Fibroblast of skin of left biceps (primary cell): ENCODE results near the gene ANG.
"Not testable (repeated sequence)": the region's sequence is repeated elsewhere in the genome, so short reads cannot be mapped to it uniquely, and the experiment has no call there.

Experiments
- DNase-seq, 2 experiments: peaks; one replicate each; pipeline ENCODE4 v3.0.0-alpha.2; 2013; ENCODE audit warnings: low read depth in 2 of 2

Gene ANG

DNA sequence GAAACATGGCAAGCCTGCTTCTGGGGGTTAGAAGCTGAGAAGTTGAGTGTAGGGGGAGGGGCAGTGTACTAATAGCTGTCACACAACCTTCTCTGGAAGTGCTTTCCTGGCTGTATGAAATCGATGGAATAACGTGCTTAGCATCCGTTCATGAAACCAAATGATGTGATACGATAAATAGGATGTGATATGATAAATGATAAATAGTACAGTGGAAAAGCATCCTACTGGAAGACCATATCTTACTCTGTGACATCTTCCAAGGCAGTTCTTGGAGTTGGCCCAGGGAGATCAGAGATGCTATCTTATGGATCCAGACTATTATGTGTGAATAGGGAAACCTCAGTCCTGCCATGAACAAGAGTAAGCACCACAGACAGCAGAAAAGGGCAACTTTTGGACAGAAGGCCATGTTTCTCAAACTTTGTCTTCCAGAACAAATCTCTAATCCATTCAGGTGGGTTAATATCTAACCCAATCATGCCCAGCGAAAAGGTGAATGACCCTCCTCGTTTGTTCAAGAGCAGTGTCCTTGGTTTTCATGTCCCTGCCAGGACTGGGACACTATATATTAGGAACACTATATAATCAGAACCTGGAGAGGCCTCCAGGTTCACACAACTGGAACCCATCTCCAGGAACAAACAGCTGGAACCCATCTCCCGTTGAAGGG lies at the start of gene ANG:
Gene ANG (plus strand): TSS at position 598 of the 673 bp plus-strand sequence. CDS start 4,801 bp downstream, outside the sequence.
- DNase-seq: no peak

DNA sequence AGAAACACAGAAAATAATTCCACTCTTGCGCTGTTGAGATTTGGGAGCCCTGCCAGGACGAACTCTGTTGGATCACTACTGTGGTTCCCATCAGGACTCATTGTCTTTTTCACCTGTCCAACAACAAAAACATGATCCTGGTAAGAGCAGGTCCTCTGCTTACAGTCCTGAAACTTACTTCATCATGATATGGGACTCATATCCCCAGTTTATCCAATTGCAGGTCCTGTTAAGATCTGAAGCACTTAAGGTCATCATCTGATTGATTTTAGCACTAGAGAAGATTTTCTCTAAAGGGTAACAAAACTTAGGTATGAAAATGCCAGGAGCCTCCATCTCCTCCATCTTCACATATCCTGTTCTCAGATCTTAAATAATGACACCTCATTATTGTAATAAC lies 47.0 kb upstream of the ANG start, which contains the start of gene OR6S1:
Gene OR6S1 (minus strand): TSS at position 101 of the 400 bp plus-strand sequence. CDS start 0 bp downstream, at position 101.
- no peak for DNase-seq

DNA sequence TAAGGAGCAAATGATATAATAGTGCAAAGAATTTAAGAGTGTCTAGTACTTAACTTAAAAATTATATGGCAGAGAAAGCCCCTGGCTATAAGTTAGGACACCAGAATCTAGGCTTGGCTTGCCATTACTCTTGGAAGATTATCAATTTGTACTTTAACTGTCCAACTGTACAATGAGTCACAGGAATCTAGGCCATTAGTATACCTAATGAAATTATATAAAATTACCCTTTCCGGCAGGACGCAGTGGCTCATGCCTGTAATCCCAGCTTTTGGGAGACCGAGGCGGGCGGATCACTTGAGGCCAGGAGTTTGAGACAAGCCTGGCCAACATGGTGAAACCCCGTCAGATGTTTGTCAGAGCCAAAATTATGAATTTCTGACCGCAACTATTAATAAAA lies 46.4 kb upstream of the ANG start:
- no peak for DNase-seq

DNA sequence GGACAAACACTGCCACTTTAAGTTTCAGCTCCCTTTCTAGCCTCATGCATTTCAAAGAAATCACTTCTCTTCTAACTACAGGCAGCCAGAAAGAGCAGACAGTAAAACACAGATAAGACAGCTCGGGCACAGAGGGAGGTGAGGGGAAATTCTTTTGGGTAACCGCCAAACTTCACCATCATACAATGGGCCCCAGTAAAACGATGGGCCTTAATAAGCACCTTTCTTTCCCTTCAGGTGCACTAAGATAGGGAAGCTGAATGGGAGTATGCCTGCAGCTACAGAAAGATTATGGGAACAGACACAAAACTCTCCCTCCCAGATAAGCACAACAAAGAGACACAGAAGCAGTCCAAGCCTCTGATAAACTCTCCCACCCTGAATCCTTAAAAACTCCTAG lies 45.8 kb upstream of the ANG start:
- DNase-seq: not testable (repeated sequence)

DNA sequence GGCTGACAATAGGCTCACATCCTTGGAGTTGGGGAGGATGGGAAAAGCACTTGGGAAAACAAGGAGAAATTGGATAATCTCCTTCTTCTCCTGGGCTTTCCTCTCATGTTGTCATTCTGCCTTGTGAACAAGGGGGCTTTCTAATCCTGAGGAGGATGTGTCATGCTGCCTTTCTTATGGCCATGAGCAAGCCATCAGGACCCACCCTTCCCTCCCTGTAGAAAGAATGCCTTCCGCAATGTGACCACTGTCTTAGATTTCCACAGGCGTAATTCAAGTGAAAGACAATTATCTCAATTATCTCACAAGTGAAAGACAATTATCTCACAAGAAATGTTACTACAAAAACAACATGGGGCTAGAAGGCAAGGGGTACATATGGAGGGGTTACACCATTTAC lies 44.0 kb upstream of the ANG start:
- DNase-seq: no peak

DNA sequence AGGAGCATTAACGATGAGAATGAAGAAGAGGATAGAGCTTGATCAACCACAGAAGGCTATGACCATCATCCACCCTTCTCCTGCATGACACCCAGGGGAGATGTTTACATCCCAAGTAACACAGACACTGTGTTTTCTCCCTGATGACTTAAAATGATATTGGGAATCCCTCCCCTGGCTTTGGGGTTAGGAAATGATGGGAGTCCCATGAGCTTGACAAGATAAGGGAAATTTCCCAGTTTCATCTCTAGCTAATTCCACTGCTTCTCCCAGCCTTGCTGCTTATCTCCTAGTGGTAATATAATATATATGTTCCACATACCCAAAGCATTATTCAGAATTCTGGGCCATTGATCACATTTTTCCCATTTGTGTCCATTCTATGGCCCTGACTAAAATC lies 43.1 kb upstream of the ANG start:
- DNase-seq: no peak

DNA sequence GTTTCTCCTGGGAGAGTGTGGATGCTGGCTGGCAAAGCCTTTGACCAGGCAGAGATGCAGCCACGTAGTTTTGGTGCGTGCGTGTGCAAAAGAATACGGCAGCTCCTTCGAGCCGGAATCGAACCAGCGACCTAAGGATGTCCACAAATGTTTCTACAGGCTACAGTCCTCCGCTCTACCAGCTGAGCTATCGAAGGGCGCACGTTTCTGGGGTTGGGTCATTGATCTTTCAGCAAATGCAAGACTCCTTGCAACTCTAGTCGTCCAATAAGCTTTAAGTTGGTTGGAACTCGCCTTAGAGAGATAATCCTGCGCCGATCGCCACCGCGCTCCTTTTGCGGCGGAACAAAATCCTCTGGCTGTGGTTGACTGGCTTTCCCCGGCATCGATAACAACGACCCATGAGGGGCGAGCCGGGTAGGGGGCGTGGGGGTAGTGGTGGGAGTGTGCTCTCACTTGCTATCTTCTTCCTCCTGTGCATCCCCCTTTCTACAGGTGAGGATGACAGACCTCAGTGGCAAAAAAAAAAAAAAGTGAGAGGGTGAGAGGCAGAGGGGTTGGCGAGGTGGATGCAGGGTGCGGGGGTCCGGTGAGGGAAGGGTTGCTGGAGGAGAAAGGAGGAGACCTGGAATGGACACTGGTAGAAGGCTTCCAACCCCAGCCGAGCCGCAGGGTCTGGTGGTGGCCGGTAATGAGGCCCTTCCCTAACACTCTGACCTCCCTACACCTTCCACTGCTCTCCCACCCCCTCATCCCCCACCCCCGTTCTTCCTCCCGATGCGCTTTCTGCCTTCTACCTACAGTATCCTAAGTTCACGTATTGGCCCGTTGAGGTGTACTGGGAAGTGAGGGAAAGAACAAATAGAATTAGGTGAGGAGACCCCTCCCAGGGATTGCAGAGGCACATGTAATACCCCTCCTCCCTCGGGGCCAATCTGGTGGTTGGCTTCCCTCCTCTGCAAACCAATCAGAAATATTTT lies 35.3 kb upstream of the ANG start:
- no peak for DNase-seq

DNA sequence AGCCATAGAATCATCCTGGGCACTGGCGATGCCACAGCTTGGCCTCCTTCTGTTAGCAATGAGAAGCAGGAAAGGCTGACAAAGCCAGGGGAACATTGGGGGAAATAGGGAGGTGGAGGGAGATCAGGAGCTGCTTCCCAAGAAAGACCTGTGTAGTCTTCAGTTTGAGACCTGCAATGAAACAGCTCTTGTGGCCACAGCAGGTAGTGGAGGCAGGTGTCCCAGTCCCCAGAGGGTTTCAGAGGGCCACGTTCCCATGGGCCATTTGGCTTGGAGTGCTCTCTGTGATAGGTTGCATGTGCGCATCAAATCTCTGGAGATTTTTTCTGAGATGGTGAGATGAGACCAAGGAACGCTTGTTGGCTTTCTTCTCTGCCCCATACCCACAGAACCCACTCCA lies 32.7 kb upstream of the ANG start:
- no peak for DNase-seq

DNA sequence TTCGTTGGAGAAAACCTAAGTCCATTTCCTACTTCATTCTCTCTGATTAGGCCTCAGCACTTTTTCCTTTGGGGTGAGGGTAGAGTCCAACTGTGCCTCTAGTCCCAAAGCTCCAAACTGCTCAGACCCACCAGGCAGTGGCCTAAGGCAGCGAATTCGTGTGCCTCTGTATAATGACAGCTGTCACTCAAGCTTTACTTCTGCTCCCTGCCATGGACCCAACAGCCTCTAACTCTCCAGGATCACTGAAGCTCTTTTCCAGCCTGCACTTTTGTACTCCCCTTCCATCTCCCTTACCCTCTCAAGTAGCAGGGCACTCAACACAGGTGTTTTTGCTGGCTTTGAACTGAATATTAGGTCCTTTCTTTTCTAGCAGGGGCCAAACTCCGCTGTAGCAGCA lies 32.3 kb upstream of the ANG start:
- no peak for DNase-seq

DNA sequence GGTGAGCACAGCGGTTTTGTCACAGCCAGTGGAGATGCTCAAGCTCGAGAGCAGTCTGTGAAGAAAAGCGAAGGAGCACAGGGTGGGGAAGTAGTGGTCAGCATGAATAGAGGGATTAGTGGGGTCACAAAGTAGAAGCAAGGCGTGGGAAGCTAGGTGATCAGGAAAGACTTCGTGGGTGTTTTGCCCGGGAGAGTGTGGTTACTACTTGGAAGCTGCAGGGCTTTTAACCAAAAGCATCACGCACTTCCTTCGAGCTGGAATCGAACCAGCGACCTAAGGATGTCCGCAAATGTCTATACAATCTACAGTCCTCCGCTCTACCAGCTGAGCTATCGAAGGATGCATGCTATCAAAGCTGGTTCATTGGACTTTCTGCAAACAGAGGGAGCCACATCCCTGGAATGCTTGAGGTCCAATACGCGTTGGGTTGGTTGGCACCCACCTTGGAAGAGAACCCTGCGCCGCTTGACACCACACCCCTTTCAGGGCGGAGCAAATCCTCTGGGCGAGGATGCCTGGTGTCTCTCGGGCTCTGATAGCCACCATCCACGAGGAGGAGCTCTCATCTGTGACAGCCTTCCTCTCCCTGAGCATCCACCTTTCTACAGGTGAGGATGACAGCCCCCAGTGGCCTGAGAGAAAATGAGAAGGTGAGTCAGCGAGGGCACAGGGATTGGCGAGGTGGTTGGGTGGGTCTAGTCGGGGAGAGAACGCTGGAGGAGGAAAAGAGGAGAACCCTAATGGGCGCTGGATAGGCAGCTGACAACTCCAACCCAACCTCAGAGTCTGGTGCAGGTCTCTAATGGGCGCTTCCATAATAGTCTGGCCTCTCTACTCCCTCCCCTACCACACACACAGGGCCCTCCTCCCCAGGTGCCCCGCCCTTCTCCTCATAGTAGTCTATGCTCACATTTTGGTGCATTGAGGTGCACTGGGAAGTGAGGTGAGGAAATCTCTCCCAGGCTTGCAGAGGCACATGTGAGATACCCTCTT lies 31.1 kb upstream of the ANG start:
- no peak for DNase-seq

DNA sequence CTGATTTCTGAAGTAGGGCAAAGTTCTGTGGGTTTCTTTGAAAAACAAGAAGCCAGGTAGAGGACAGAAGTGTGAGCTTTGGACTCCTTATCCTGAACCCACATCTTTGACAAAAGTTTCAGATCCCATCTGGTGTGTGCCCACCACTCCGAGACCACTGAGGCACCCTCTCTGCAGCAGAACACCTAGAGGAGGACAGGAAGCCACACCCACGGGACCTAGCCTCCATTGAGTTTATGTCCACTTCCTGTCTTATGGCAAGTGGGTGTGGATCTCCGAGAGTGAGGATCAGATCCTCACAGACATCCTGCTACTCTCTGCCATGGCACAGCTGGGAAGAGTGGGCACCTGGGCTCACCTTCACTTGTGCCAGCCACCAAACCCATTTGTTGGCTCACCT lies 30.3 kb upstream of the ANG start:
- no peak for DNase-seq

DNA sequence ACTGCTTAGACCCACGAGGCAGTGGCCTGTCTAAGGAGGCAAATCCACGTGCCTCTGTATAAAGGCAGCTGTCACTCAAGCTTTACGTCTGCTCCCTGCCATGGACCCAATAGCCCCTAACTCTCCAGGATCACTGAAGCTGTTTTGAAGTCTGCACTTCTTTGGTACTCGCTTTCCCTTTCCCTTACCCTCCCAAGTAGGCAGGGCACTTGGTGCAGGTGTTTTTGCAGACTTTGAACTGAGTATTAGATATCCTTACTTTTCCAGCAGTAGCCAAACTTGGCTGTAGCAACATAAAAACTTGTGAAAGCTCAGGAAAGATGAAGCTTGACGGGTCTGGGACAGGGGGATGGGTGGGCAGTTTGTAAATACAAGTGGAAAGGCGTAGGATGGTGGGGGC lies 29.2 kb upstream of the ANG start:
- DNase-seq: no peak

DNA sequence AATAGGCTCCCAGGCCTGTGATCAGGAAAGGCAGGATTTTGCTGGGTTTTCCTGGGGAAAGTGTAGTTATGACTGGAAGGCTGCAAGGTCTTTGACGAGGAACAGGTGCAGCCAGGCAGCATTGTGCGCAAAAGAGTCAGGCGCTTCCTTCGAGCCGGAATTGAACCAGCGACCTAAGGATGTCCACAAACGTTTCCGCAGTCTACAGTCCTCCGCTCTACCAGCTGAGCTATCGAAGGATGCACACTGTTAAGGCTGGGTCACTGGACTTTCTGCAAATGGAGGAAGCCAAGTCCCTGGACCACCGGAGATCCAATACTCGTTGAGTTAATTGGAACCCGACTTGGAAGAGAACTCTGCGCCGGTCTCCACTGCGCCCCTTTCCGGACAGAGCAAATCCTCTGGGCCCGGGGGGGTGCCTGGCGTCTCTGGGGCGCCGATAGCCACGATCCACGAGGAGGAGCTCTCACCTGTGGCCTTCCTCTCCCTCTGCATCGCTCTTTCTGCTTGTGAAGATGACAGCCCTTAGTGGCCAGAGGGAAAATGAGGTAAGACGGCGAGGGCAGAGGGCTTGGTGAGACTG lies 28.7 kb upstream of the ANG start:
- no peak for DNase-seq

DNA sequence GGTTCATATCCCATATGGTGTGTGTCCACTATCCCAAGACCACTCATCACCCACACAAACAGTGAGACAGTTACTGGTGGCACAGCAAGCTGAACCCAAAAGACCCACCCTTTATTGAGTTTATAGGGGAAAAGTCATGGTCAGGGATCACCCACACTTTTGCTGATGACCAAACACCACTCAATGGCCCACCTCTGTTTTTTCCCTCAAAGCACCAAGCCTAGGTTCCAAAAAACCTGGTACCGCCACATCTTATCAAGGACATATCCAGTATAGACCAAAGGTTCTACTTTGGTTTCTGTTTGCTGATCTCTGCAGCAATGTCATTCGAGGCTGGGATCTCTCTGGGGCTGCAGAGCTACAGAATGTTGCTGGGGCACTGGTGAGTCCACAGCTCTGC lies 27.4 kb upstream of the ANG start:
- no peak for DNase-seq

DNA sequence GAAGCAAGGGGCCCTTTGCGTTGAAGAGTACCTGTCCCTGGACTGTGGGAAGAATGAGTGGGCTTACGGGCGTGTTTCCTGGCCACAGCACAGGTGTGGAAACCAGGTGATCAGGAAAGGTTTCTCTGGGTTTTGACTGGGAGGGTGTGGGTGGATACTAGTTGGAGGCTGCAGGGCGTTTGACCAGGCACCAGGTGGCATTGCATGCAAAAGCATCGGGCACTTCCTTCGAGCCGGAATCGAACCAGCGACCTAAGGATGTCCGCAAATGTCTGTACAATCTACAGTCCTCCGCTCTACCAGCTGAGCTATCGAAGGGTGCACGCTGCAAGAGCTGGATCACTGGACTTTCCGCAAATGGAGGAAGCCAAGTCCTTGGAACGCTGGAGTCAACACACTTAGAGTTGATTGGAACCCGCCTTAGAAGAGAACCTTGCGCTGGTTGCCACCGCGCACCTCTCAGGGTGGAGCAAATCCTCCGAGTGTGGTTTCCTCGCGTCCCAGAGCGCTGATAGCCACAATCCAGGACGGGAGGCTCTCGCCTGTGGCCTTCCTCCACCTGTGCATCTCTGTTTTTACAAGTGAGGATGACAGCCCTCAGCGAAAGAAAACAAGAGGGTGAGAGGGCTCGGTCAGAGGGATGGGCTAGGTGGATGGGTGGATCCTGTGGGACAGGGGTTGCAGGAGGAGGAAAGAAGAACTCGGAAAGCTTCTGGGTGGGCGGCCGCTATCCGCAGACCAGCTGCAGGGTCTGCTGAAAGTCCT lies 25.4 kb upstream of the ANG start:
- DNase-seq: peak; percentile 9 to 11

DNA sequence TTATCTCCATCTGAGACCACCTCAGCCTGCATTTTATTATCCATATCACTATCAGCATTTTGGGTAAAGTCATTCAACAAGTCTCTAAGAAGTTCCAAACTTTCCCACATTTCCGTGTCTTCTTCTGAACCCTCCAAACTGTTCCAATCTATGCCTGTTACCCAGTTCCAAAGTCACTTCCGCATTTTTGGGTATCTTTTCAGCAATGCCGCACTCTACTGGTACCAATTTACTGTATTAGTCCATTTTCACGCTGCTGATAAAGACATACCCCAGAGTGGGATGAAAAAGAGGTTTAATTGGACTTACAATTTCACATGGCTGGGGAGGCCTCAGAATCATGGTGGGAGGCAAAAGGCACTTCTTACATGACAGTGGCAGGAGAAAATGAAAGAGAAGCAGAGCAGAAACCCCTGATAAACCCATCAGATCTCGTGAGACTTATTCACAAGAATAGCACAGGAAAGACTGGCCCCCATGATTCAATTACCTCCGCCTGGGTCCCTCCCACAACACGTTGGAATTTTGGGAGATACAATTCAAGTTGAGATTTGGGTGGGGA lies 22.1 kb upstream of the ANG start:
- DNase-seq: not testable (repeated sequence)

DNA sequence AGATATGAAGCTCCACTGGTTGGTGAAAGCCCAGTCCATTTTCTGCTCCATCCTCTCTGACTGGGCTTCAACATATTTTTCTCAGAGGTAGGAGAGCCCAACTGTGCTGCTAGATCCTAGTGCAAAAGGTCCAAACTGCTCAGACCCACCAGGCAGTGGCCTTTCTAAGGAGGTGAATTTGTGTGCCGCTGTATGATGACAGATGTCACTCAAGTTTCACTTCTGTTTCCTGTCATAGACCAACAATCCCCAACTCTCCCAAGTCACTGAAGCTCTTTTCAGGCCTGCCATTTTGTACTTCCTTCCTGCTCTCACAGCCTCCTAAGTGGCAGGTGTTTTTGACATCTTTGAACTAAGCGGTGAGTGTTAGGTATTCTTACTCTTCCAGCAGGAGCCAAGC lies 20.6 kb upstream of the ANG start:
- no peak for DNase-seq

DNA sequence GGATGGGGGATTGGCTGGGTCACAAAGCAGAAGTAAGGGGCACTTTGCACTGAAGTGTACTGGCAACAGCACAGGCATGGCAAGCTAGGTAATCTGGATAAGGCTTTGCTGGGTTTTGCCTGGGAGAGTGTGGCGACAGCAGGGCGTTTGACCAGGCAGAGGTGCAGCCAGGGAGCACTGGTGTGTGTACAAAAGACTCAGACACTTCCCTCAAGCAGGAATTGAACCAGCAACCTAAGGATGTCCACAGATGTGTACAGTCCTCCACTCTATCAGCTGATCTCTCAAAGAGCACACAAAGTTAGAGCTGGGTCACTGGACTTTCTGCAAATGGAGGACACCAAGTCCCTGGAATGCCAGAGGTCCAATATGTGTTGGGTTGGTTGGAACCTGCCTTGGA lies 19.6 kb upstream of the ANG start:
- no peak for DNase-seq

DNA sequence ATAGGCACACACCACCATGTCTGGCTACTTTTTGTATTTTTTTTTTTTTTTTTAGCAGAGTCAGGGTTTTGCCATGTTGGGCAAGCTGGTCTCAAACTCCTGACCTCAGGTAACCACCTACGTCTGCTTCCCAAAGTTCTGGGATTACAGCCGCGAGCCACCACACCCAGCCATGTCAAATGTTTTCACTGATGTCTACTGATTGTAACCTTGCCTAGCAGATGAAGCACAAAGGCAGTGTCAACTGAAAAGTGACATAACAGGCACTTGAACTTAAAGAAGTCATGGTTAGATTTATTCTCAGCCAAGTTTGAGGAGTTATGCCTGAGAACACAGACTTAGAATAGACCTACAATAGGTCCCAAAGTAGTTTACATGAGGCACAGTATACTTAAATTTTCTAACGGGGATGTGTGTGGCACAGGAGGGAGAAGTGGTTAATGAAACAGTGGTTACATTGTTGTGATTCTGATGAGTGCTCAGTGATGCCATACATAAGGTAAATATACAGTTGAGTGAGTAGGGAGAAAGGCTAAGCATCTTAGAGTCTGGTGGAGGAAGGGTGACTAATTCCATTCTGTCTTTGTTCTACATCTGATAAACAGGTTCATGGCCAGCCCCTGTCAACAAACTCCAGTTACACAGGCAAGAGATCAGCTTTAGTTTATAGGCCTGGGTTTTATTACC lies 16.8 kb upstream of the ANG start:
- DNase-seq: no peak

DNA sequence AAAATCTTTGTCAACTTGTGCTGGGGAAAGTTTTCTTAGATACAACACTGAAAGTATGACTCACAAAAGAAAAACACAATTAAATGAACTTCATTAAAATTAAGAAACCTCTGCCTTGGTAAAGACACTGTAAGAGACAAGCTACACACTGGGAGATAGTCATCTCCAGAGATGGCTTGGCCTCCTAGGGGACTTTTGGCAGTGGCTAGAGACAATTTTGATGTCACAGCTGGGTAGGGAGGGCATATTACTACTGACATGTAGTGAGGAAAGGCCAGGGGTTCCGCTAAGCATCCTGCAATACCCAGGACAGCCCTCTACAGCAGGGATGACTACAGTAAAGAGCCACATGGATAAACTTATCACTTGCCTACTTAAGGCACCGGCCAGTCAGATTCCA lies 12.9 kb upstream of the ANG start:
- no peak for DNase-seq
